Osteoblast (primary cell): ENCODE data around the gene TOR1A. TPM values are rescaled to one million over a fixed set of nuclear protein-coding genes. Genes with fewer than 3 reads are reported as not detected.
"Not testable (repeated sequence)": the region's sequence is repeated elsewhere in the genome, so short reads cannot be mapped to it uniquely, and the experiment has no call there.

ENCODE experiments used
- DNase-seq: peaks from one replicate; pipeline ENCODE4 v3.0.0; 2011; ENCODE audit warnings: low spot score, mixed read lengths; ENCODE audit not compliant: insufficient read length; ENCODE audit errors: missing footprints
- H2AFZ ChIP-seq: 2 replicates; pipeline ENCODE4 v1.6.0; 2011; ENCODE audit warnings: mild to moderate bottlenecking, low read length
- H3K27ac ChIP-seq: 2 replicates; pipeline ENCODE4 v1.5.1; 2011; ENCODE audit warnings: mild to moderate bottlenecking, low read depth, low read length, moderate library complexity
- H3K27me3 ChIP-seq: 2 replicates; pipeline ENCODE4 v1.6.0; 2012; ENCODE audit warnings: mild to moderate bottlenecking, control low read depth, inconsistent platforms, low read length, moderate library complexity; ENCODE audit not compliant: insufficient read depth
- H3K36me3 ChIP-seq: 2 replicates; pipeline ENCODE4 v1.5.1; 2011; ENCODE audit warnings: mild to moderate bottlenecking, low read length, control low read depth, moderate library complexity; ENCODE audit not compliant: insufficient read depth
- H3K4me1 ChIP-seq: 2 replicates; pipeline ENCODE4 v1.5.1; 2011; ENCODE audit warnings: mild to moderate bottlenecking, low read length, control low read depth, moderate library complexity; ENCODE audit not compliant: insufficient read depth
- H3K4me2 ChIP-seq: 2 replicates; pipeline ENCODE4 v1.6.0; 2011; ENCODE audit warnings: mild to moderate bottlenecking, low read length; ENCODE audit not compliant: insufficient read depth
- H3K4me3 ChIP-seq: fragments of 200-600 bp; sonication (generic); 3 replicates; pipeline ENCODE4 v1.5.1; 2012; ENCODE audit warnings: mild to moderate bottlenecking, low read length, inconsistent platforms; ENCODE audit not compliant: insufficient read depth
- H3K79me2 ChIP-seq: 2 replicates; pipeline ENCODE4 v1.6.0; 2012; ENCODE audit warnings: mild to moderate bottlenecking, low read length, control low read depth, inconsistent platforms; ENCODE audit not compliant: insufficient read depth
- H3K9me3 ChIP-seq: 2 replicates; pipeline ENCODE4 v1.5.1; 2011; ENCODE audit warnings: low read depth, low read length, control low read depth
- H4K20me1 ChIP-seq: 2 replicates; pipeline ENCODE4 v1.6.0; 2012; ENCODE audit warnings: mild to moderate bottlenecking, low read length, control low read depth; ENCODE audit not compliant: insufficient read depth
- CTCF ChIP-seq: IDR thresholded peaks from 2 replicates; pipeline ENCODE4 v1.5.1; 2011; ENCODE audit warnings: mild to moderate bottlenecking, low read depth, low read length, moderate library complexity; ENCODE audit errors: extremely low read depth
- total RNA-seq: library from RNA; depleted of rRNA; stranded (reverse); fragments of >200 nt; gene quantifications from 2 replicates; pipeline ENCODE4 v1.2.3, GENCODE V29; 2012

TOR1A gene
- total RNA-seq, 1 donor: 52.1 TPM

- no peak for DNase-seq
- Histone ChIP-seq H3K79me2 (no peaks in the 10 kb centered on the region), H3K4me3 (no peak overlapping the region), H3K4me1 (no peaks in the 10 kb centered on the region), H4K20me1 (no peaks in the 10 kb centered on the region), H3K4me2 (no peak overlapping the region), H3K36me3 (no peaks in the 10 kb centered on the region), H2AFZ (no peak overlapping the region), H3K27ac (no peak overlapping the region), H3K9me3 (no peaks in the 10 kb centered on the region), H3K27me3 (peaks cover 32% of the 10 kb centered on the region)
- no peak for TF ChIP-seq CTCF
These were observed 29.4 kb downstream of the TOR1A start for GRCh38 chr9:129794549-129794948.

- Histone ChIP-seq H3K9me3 (no peaks in the 10 kb centered on the region), H2AFZ (no peak overlapping the region), H4K20me1 (no peaks in the 10 kb centered on the region), H3K27me3 (peaks cover 3% of the 10 kb centered on the region), H3K27ac (no peak overlapping the region), H3K79me2 (no peaks in the 10 kb centered on the region), H3K4me1 (peaks cover 7% of the 10 kb centered on the region), H3K4me2 (no peak overlapping the region), H3K36me3 (no peaks in the 10 kb centered on the region), H3K4me3 (no peak overlapping the region)
- no peak for TF ChIP-seq CTCF
- no peak for DNase-seq
These were observed 37.5 kb downstream of the TOR1A start for GRCh38 chr9:129786481-129786880.

- no peak overlapping the region for H3K4me3 ChIP-seq
- no peak for TF ChIP-seq CTCF
These were observed 38.1 kb downstream of the TOR1A start for GRCh38 chr9:129785866-129786265.

GRCh38 chr9:129784970-129785369 lies 39.0 kb downstream of the TOR1A start:
- not testable (repeated sequence) for H3K36me3 ChIP-seq, H3K4me3 ChIP-seq, DNase-seq, H3K9me3 ChIP-seq, H3K79me2 ChIP-seq, H3K27me3 ChIP-seq, H3K4me1 ChIP-seq, H4K20me1 ChIP-seq, H2AFZ ChIP-seq, H3K4me2 ChIP-seq, H3K27ac ChIP-seq

More at GRCh38 chr9:129785866-129786265, 38.1 kb downstream of the TOR1A start:
- no peaks in the 10 kb centered on the region for H3K36me3 ChIP-seq
- H3K9me3 ChIP-seq: no peaks in the 10 kb centered on the region
- no peak overlapping the region for H2AFZ ChIP-seq
- no peak overlapping the region for H3K4me2 ChIP-seq
- peaks cover 7% of the 10 kb centered on the region for H3K4me1 ChIP-seq
- H3K27me3 ChIP-seq: peaks cover 3% of the 10 kb centered on the region
- no peaks in the 10 kb centered on the region for H4K20me1 ChIP-seq
- H3K79me2 ChIP-seq: no peaks in the 10 kb centered on the region
- no peak for DNase-seq
- no peak overlapping the region for H3K27ac ChIP-seq
